Progenitor cell of endocrine pancreas (in vitro differentiated cells): ENCODE measurements around the gene FOCAD. TPM values are rescaled to one million over a fixed set of nuclear protein-coding genes. Genes with fewer than 3 reads are reported as not detected.

ENCODE experiments used
- DNase-seq: peaks from one replicate; pipeline ENCODE4 v3.0.0; 2021; ENCODE audit warnings: low spot score; ENCODE audit not compliant: unreplicated experiment
- H3K27ac Mint-ChIP-seq: 2 replicates; pipeline ENCODE4 v1.8.0; 2021; ENCODE audit warnings: mild to moderate bottlenecking, moderate library complexity, mixed read lengths
- H3K27me3 Mint-ChIP-seq: 2 replicates; pipeline ENCODE4 v1.8.0; 2021; ENCODE audit warnings: mixed read lengths
- H3K36me3 Mint-ChIP-seq: 2 replicates; pipeline ENCODE4 v1.8.0; 2022; ENCODE audit warnings: mixed read lengths; ENCODE audit not compliant: insufficient read depth
- H3K4me1 Mint-ChIP-seq: 2 replicates; pipeline ENCODE4 v1.8.0; 2021; ENCODE audit warnings: low read depth, mixed read lengths
- H3K4me3 Mint-ChIP-seq: 2 replicates; pipeline ENCODE4 v1.8.0; 2021; ENCODE audit warnings: low read depth, mild to moderate bottlenecking, moderate library complexity, mixed read lengths
- H3K9me3 Mint-ChIP-seq: 2 replicates; pipeline ENCODE4 v1.8.0; 2021; ENCODE audit warnings: low read depth, mixed read lengths
- total RNA-seq: library from RNA; stranded (reverse); gene quantifications from 2 replicates; pipeline ENCODE4 v1.2.1, GENCODE V29; 2021
- TF ChIP-seq, protein P1 (sequence below): fragments of 200-600 bp; sonication (generic); IDR thresholded peaks from one replicate; pipeline ENCODE4 v1.5.0; 2021; ENCODE audit warnings: antibody characterized with exemption, mild to moderate bottlenecking; ENCODE audit not compliant: unreplicated experiment

The FOCAD gene
- total RNA-seq, 1 donor from 2014 or later = 68.2 TPM

DNA sequence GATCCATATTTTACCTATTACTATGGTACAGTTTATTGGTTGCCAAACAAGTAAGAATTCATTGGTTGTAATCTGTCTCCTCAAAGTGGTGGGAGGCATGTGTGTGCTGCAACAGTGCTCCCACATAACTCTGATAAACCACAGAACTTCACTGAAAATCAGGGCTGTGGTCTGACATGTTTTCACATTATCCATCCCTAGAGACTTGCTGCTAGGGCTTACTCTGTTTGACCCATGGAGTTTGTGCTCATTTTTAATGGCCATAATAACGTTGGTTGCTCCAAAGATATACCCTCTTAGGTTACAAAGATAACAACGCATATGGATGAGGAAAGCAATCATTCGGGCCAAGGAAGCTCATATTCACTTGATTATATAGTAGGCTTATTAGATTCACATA lies 310.4 kb downstream of the FOCAD start:
- TF ChIP-seq, protein P1, sequence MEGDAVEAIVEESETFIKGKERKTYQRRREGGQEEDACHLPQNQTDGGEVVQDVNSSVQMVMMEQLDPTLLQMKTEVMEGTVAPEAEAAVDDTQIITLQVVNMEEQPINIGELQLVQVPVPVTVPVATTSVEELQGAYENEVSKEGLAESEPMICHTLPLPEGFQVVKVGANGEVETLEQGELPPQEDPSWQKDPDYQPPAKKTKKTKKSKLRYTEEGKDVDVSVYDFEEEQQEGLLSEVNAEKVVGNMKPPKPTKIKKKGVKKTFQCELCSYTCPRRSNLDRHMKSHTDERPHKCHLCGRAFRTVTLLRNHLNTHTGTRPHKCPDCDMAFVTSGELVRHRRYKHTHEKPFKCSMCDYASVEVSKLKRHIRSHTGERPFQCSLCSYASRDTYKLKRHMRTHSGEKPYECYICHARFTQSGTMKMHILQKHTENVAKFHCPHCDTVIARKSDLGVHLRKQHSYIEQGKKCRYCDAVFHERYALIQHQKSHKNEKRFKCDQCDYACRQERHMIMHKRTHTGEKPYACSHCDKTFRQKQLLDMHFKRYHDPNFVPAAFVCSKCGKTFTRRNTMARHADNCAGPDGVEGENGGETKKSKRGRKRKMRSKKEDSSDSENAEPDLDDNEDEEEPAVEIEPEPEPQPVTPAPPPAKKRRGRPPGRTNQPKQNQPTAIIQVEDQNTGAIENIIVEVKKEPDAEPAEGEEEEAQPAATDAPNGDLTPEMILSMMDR = no peak
- Mint-ChIP-seq H3K27me3 (no peaks in the 10 kb centered on the region), H3K4me3 (no peak overlapping the region), H3K9me3 (no peaks in the 10 kb centered on the region), H3K36me3 (peaks cover 20% of the 10 kb centered on the region), H3K27ac (no peak overlapping the region), H3K4me1 (no peaks in the 10 kb centered on the region)
- no peak for DNase-seq

DNA sequence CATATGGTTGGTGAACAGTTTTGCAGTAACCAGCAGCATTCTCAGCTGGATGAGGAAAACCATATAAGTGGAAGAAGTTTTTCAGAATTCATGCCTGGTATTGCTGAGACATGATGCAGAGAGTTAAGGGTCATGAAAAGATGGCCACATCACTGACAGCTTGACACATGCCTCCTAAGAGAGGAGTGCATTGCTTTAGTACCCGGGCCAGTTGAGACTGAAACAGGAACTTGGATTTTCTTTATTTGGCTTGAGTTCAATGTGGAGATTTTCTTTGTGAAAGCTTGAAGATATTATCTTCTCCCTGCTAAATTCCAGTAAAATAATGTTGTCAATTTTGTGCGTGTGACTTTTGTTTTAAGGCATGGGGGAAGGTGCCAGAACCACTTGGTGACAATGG lies 311.6 kb downstream of the FOCAD start:
- Mint-ChIP-seq H3K27ac (no peak overlapping the region), H3K4me3 (no peak overlapping the region), H3K4me1 (no peaks in the 10 kb centered on the region), H3K9me3 (peaks cover 4% of the 10 kb centered on the region), H3K36me3 (peaks cover 19% of the 10 kb centered on the region), H3K27me3 (no peaks in the 10 kb centered on the region)
- no peak for DNase-seq
- TF ChIP-seq, protein P1 = no peak

DNA sequence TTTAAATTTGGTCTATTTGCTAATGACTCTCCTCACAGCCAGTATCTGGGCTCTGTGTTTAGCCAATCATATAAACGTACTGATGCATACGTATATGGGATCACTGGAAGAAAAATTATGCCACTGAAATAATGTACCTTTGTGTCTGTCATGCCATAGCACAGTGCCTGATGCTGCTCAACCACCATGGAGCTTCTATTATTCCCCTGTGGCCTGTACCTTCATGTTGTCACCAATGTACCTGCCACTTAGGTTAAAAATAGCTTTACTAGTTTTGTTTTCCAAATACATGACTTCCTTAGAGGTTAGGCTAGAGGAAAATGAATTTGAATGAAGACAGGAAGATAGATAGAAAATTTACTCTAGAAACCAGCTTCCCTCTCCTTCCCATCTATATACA lies 312.8 kb downstream of the FOCAD start:
- H3K27ac Mint-ChIP-seq = no peak overlapping the region
- no peaks in the 10 kb centered on the region for H3K27me3 Mint-ChIP-seq
- no peak overlapping the region for H3K4me3 Mint-ChIP-seq
- no peak for DNase-seq
- TF ChIP-seq, protein P1 = no peak
- H3K9me3 Mint-ChIP-seq = peaks cover 7% of the 10 kb centered on the region
- H3K36me3 Mint-ChIP-seq = peaks cover 19% of the 10 kb centered on the region
- H3K4me1 Mint-ChIP-seq = no peaks in the 10 kb centered on the region

DNA sequence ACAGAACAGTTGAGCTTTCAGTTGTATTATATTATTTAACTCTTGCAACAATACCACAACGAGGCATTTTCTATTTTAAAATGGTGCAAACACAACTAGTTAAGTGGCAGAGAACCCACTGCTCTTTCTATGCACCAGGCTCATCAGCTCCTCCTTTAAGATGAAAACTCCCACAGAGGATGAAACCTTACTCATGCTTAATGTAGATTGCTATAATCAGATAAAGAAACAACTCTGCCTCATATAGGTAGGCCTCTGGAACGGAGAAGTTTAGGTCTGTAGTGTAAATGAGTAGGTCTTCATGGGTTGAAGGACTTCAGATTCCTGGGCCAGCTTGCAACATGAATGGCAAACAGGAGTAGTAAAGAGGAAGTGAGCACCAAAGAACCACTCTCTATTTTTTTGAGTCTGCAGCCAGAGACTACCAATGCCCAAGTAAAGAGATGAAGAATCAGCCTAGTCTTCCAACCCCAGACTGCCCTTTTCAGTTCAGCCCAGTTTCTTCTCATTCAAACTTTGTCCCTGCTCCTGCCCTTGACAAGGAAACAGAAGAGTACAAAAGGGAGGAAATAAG lies 313.5 kb downstream of the FOCAD start:
- H3K36me3 Mint-ChIP-seq = peaks cover 19% of the 10 kb centered on the region
- peaks cover 7% of the 10 kb centered on the region for H3K9me3 Mint-ChIP-seq
- TF ChIP-seq, protein P1 = no peak
- DNase-seq = no peak
- H3K27ac Mint-ChIP-seq = peak overlapping the region; percentile 88
- no peaks in the 10 kb centered on the region for H3K4me1 Mint-ChIP-seq
- no peak overlapping the region for H3K4me3 Mint-ChIP-seq
- no peaks in the 10 kb centered on the region for H3K27me3 Mint-ChIP-seq

DNA sequence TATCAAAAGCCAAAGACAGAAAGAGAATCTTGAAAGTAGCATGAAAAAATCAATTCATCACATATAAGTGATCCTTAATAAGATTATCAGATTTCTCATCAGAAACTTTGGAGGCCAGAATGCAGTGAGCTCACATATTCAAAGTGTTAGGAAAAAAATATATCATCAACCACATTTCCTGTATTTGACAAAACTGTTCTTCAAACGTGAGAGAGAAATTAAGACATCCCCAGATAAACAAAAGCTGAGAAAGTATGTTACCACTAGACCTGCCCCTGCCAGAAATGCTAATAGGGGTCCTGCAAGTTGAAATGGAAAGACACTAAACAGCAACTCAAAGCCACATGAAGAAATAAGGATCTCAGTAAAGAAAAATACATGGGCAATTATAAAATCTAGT lies 317.5 kb downstream of the FOCAD start:
- no peaks in the 10 kb centered on the region for H3K4me1 Mint-ChIP-seq
- H3K27me3 Mint-ChIP-seq = no peaks in the 10 kb centered on the region
- TF ChIP-seq, protein P1 = no peak
- H3K36me3 Mint-ChIP-seq = peaks cover 12% of the 10 kb centered on the region
- peaks cover 7% of the 10 kb centered on the region for H3K9me3 Mint-ChIP-seq
- H3K27ac Mint-ChIP-seq = no peak overlapping the region
- no peak overlapping the region for H3K4me3 Mint-ChIP-seq
- no peak for DNase-seq
